A549 (cell line): ENCODE measurements around the gene NEK2.

Source experiments
- POLR2A ChIP-seq: IDR thresholded peaks from 2 replicates; pipeline ENCODE4 v1.6.1; 2012; ENCODE audit warnings: mild to moderate bottlenecking, low read length
- POLR2AphosphoS2 ChIP-seq: conservative IDR thresholded peaks from 2 replicates; pipeline ENCODE4 v1.6.1; 2012; ENCODE audit warnings: low read length, improper control_type of control experiment, inconsistent platforms
- TF ChIP-seq, protein P1 (sequence below): fragments of >200 bp; sonication (Bioruptor Twin); formaldehyde crosslinking; IDR thresholded peaks from 3 replicates; pipeline ENCODE4 v1.5.1; 2016
- TF ChIP-seq, protein P2 (sequence below): IDR thresholded peaks from 2 replicates; pipeline ENCODE4 v1.6.1; 2012

DNA sequence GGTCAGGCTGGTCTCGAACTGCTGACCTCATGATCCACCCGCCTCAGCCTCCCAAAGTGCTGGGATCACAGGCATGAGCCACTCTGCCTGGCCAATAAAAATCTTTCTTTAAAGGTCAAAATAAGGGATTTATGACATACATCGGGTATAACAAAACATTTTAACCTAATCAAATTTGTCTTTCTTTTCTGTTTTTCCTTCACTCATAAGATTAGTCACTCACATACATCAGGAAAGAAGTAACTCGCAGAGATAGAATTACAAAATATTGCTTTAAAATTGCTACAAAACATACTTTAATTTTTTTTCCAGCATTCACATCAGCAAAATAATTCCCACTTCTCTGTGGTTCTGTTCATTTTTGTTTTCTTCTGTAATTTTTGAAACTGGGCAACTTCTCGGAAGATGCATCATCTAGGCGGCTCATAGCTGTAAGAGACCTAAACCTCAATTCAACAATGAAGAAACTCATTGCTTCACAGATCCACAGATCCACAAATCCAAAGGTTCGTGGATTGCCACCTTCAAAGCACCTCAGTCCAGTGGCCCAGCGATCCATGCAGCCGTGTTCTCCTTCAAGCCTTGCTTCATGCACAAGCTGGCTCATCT, 39.7 kb downstream of the NEK2 start:
- no peak for TF ChIP-seq POLR2AphosphoS2
- no peak for TF ChIP-seq POLR2A
- TF ChIP-seq, protein P1, sequence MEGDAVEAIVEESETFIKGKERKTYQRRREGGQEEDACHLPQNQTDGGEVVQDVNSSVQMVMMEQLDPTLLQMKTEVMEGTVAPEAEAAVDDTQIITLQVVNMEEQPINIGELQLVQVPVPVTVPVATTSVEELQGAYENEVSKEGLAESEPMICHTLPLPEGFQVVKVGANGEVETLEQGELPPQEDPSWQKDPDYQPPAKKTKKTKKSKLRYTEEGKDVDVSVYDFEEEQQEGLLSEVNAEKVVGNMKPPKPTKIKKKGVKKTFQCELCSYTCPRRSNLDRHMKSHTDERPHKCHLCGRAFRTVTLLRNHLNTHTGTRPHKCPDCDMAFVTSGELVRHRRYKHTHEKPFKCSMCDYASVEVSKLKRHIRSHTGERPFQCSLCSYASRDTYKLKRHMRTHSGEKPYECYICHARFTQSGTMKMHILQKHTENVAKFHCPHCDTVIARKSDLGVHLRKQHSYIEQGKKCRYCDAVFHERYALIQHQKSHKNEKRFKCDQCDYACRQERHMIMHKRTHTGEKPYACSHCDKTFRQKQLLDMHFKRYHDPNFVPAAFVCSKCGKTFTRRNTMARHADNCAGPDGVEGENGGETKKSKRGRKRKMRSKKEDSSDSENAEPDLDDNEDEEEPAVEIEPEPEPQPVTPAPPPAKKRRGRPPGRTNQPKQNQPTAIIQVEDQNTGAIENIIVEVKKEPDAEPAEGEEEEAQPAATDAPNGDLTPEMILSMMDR: no peak
- TF ChIP-seq, protein P2, sequence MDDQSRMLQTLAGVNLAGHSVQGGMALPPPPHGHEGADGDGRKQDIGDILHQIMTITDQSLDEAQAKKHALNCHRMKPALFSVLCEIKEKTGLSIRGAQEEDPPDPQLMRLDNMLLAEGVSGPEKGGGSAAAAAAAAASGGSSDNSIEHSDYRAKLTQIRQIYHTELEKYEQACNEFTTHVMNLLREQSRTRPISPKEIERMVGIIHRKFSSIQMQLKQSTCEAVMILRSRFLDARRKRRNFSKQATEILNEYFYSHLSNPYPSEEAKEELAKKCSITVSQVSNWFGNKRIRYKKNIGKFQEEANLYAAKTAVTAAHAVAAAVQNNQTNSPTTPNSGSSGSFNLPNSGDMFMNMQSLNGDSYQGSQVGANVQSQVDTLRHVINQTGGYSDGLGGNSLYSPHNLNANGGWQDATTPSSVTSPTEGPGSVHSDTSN: no peak
